Measurements from ENCODE around the gene RAB40C.

Gene RAB40C

GRCh38 chr16:661184-661821, 71.4 kb downstream of the RAB40C start:
- Histone ChIP-seq H4K20me1 (no peaks in the 10 kb centered on the region), H3K9ac (peak overlapping the region; percentile 53; the same call in 1 of the 2 replicates), H3K4me2 (peak overlapping the region; percentile 65), H3K27me3 (no peaks in the 10 kb centered on the region), H3K27ac (peak overlapping the region; percentile 63), H3K9me3 (no peaks in the 10 kb centered on the region), H3K36me3 (peaks cover 46% of the 10 kb centered on the region), H3K4me3 (0 out of 2 replicates have a peak overlapping the region, but pooled peaks have one; percentile 33), H3K4me1 (peaks cover 46% of the 10 kb centered on the region)
- no peak for TF ChIP-seq Cebpa-rat (IDR thresholded peaks at IDR 0.05)

- Histone ChIP-seq H3K4me2 (no peak overlapping the region), H3K4me3 (no peak overlapping the region), H4K20me1 (no peaks in the 10 kb centered on the region), H3K27ac (0 out of 2 replicates have a peak overlapping the region, but pooled peaks have one; percentile 63), H3K36me3 (peaks cover 42% of the 10 kb centered on the region), H3K9me3 (no peaks in the 10 kb centered on the region), H3K9ac (0 out of 2 replicates have a peak overlapping the region, but pooled peaks have one; percentile 6), H3K27me3 (no peaks in the 10 kb centered on the region), H3K4me1 (peaks cover 53% of the 10 kb centered on the region)
- no peak for TF ChIP-seq Cebpa-rat (IDR thresholded peaks at IDR 0.05)
Measured at GRCh38 chr16:662095-662494, 72.2 kb downstream of the RAB40C start.

GRCh38 chr16:662597-662996, 72.7 kb downstream of the RAB40C start:
- H3K36me3 ChIP-seq = peaks cover 37% of the 10 kb centered on the region
- H3K4me1 ChIP-seq = peaks cover 58% of the 10 kb centered on the region
- no peak overlapping the region for H3K4me2 ChIP-seq
- no peak overlapping the region for H3K4me3 ChIP-seq
- H3K27me3 ChIP-seq = no peaks in the 10 kb centered on the region
- H3K9ac ChIP-seq = no peak overlapping the region
- no peaks in the 10 kb centered on the region for H4K20me1 ChIP-seq
- no peaks in the 10 kb centered on the region for H3K9me3 ChIP-seq
- no peak for TF ChIP-seq Cebpa-rat (IDR thresholded peaks at IDR 0.05)
- no peak overlapping the region for H3K27ac ChIP-seq

- H3K9ac ChIP-seq = 0 out of 2 replicates have a peak overlapping the region, but pooled peaks have one; percentile 19
- H3K4me1 ChIP-seq = peaks cover 58% of the 10 kb centered on the region
- peaks cover 33% of the 10 kb centered on the region for H4K20me1 ChIP-seq
- H3K36me3 ChIP-seq = peaks cover 43% of the 10 kb centered on the region
- no peak for TF ChIP-seq Cebpa-rat (IDR thresholded peaks at IDR 0.05)
- H3K9me3 ChIP-seq = no peaks in the 10 kb centered on the region
- peak overlapping the region; percentile 95; the same call in 1 of the 2 replicates for H3K27ac ChIP-seq
- no peaks in the 10 kb centered on the region for H3K27me3 ChIP-seq
- H3K4me2 ChIP-seq = peak overlapping the region; percentile 26; the same call in 1 of the 2 replicates
- no peak overlapping the region for H3K4me3 ChIP-seq
Measured at GRCh38 chr16:666572-666971, 76.7 kb downstream of the RAB40C start.

- peak overlapping the region; percentile 95 for H3K27ac ChIP-seq
- H3K4me1 ChIP-seq = peaks cover 53% of the 10 kb centered on the region
- no peak for TF ChIP-seq Cebpa-rat (IDR thresholded peaks at IDR 0.05)
- H4K20me1 ChIP-seq = peaks cover 37% of the 10 kb centered on the region
- H3K9me3 ChIP-seq = no peaks in the 10 kb centered on the region
- peak overlapping the region; percentile 96 for H3K4me2 ChIP-seq
- peaks cover 43% of the 10 kb centered on the region for H3K36me3 ChIP-seq
- peak overlapping the region; percentile 99 for H3K9ac ChIP-seq
- no peaks in the 10 kb centered on the region for H3K27me3 ChIP-seq
- H3K4me3 ChIP-seq = peak overlapping the region; percentile 100
Measured at GRCh38 chr16:667113-667779, 77.4 kb downstream of the RAB40C start.

GRCh38 chr16:667780-668518, 78.1 kb downstream of the RAB40C start, which contains the start of gene RHOT2:
RHOT2 (plus strand) TSS chr16:668132; CDS start chr16:668200, 68 bp downstream.
- Histone ChIP-seq H3K36me3 (peaks cover 43% of the 10 kb centered on the region), H3K4me3 (peak within 1 kb of the TSS; percentile 100), H3K9ac (peak within 1 kb of the TSS; percentile 99), H3K9me3 (no peaks in the 10 kb centered on the region), H3K27me3 (no peaks in the 10 kb centered on the region), H4K20me1 (peaks cover 44% of the 10 kb centered on the region), H3K27ac (peak within 1 kb of the TSS; percentile 95), H3K4me1 (peaks cover 53% of the 10 kb centered on the region), H3K4me2 (peak within 1 kb of the TSS; percentile 96)
- TF ChIP-seq Cebpa-rat (IDR thresholded peaks at IDR 0.05) = no peak

- Histone ChIP-seq H3K27ac (peak overlapping the region; percentile 95), H3K9ac (peak overlapping the region; percentile 99), H3K4me3 (peak overlapping the region; percentile 100), H4K20me1 (peaks cover 51% of the 10 kb centered on the region), H3K27me3 (no peaks in the 10 kb centered on the region), H3K9me3 (no peaks in the 10 kb centered on the region), H3K4me2 (peak overlapping the region; percentile 96), H3K4me1 (peaks cover 48% of the 10 kb centered on the region), H3K36me3 (peaks cover 50% of the 10 kb centered on the region)
- TF ChIP-seq Cebpa-rat (IDR thresholded peaks at IDR 0.05) = no peak
Measured at GRCh38 chr16:668519-669171, 78.8 kb downstream of the RAB40C start.

GRCh38 chr16:669666-670065, 79.8 kb downstream of the RAB40C start:
- no peak for TF ChIP-seq Cebpa-rat (IDR thresholded peaks at IDR 0.05)
- peak overlapping the region; percentile 99 for H3K9ac ChIP-seq
- no peaks in the 10 kb centered on the region for H3K9me3 ChIP-seq
- H3K27ac ChIP-seq = no peak overlapping the region
- H4K20me1 ChIP-seq = peaks cover 61% of the 10 kb centered on the region
- peak overlapping the region; percentile 96 for H3K4me2 ChIP-seq
- H3K36me3 ChIP-seq = peaks cover 60% of the 10 kb centered on the region
- H3K4me3 ChIP-seq = no peak overlapping the region
- peaks cover 5% of the 10 kb centered on the region for H3K27me3 ChIP-seq
- H3K4me1 ChIP-seq = peaks cover 39% of the 10 kb centered on the region
